HG03469 (cell line): ENCODE measurements around the gene RPA3.

ENCODE experiments used
- ATAC-seq: cut with Tn5 transposase; IDR thresholded peaks from one replicate; pipeline ENCODE4 v1.9.1; 2021; ENCODE audit warnings: mild to moderate bottlenecking, moderate library complexity, moderate number of reproducible peaks; ENCODE audit not compliant: unreplicated experiment

RPA3 gene

GRCh38 chr7:7718492-7718891 lies at the start of gene RPA3:
TSS of gene RPA3 (minus strand) at chr7:7718607. CDS start at chr7:7640418, 78,189 bp downstream.
- no peak for ATAC-seq

GRCh38 chr7:7766671-7767070 lies 48.3 kb upstream of the RPA3 start:
- ATAC-seq, result no peak

GRCh38 chr7:7765422-7765821 lies 47.0 kb upstream of the RPA3 start:
- peak; percentile 52 for ATAC-seq

GRCh38 chr7:7764520-7765396 lies 46.4 kb upstream of the RPA3 start:
- no peak for ATAC-seq

GRCh38 chr7:7761974-7762779 lies 43.8 kb upstream of the RPA3 start:
- peak; percentile 43 for ATAC-seq

GRCh38 chr7:7761340-7761973 lies 43.0 kb upstream of the RPA3 start:
- no peak for ATAC-seq

- ATAC-seq, result no peak
Measured at GRCh38 chr7:7757576-7757975, 39.2 kb upstream of the RPA3 start.

GRCh38 chr7:7756577-7756976 lies 38.2 kb upstream of the RPA3 start:
- no peak for ATAC-seq

- ATAC-seq, result no peak
Measured at GRCh38 chr7:7751243-7752092, 33.1 kb upstream of the RPA3 start.

GRCh38 chr7:7750571-7751242 lies 32.3 kb upstream of the RPA3 start:
- ATAC-seq, result no peak

- ATAC-seq, result no peak
Measured at GRCh38 chr7:7746458-7746857, 28.1 kb upstream of the RPA3 start.

GRCh38 chr7:7745966-7746365 lies 27.6 kb upstream of the RPA3 start:
- ATAC-seq, result no peak

GRCh38 chr7:7745258-7745657 lies 26.9 kb upstream of the RPA3 start:
- no peak for ATAC-seq

GRCh38 chr7:7742223-7742622 lies 23.8 kb upstream of the RPA3 start:
- no peak for ATAC-seq

GRCh38 chr7:7740037-7740355 lies 21.6 kb upstream of the RPA3 start:
- no peak for ATAC-seq

- no peak for ATAC-seq
Measured at GRCh38 chr7:7739204-7740036, 21.0 kb upstream of the RPA3 start.

- no peak for ATAC-seq
Measured at GRCh38 chr7:7738622-7739021, 20.2 kb upstream of the RPA3 start.

GRCh38 chr7:7738177-7738576 lies 19.8 kb upstream of the RPA3 start:
- no peak for ATAC-seq

GRCh38 chr7:7737674-7738073 lies 19.3 kb upstream of the RPA3 start:
- ATAC-seq, result no peak
